Pancreas (tissue), 10 donors: ENCODE results near the gene CTDP1. TPM values are rescaled to one million over a fixed set of nuclear protein-coding genes. Genes with fewer than 3 reads are reported as not detected.

ENCODE experiments used
- ATAC-seq, 4 donors: fragments of 200-7000 bp; cut with Tn5 transposase; one replicate each; pipeline versions ENCODE4 v1.8.0 to v1.9.1; 2020; ENCODE audit warnings: mild to moderate bottlenecking in 4 of 4, moderate library complexity in 4 of 4
- DNase-seq, 6 donors: peaks; one replicate each; pipeline ENCODE4 v3.0.0-alpha.2; 2020
- FAIRE-seq: peaks from 2 replicates; lab custom pipeline; 2012; peaks lifted over from hg19 to GRCh38; lab: Jason Lieb, UNC
- H3K27ac ChIP-seq, 4 donors: fragments of 200-600 bp; sonication (generic); 1 replicate in 3 of 4; 2 replicates in 1 of 4; pipeline versions ENCODE4 v1.5.0 to v1.8.0; 2020
- H3K27me3 ChIP-seq, 4 donors: fragments of 200-600 bp; one replicate each; pipeline ENCODE4 v1.8.0; 2021
- H3K36me3 ChIP-seq, 3 donors: fragments of 200-600 bp; sonication (generic) in 1 of 3; one replicate each; pipeline versions ENCODE4 v1.5.0 to v1.8.0; 2020 to 2021
- H3K4me1 ChIP-seq, 3 donors: fragments of 200-600 bp; one replicate each; pipeline ENCODE4 v1.8.0; 2021
- H3K4me3 ChIP-seq, 4 donors: fragments of 200-600 bp; sonication (generic) in 2 of 4; one replicate each; pipeline versions ENCODE4 v1.5.0 to v1.8.0; 2020 to 2021
- H3K9me3 ChIP-seq, 4 donors: fragments of 200-600 bp; one replicate each; pipeline ENCODE4 v1.8.0; 2021
- CTCF ChIP-seq, 4 donors: fragments of 200-600 bp; sonication (generic) in 3 of 4; IDR thresholded peaks; one replicate each; pipeline versions ENCODE4 v1.5.0 to v1.8.0; 2021; ENCODE audit warnings: antibody characterized with exemption in 4 of 4
- WGBS, 2 donors: extraction: QIAGEN DNeasy Blood & Tissue Kit; methylation state at CpG; one replicate each; pipeline ENCODE4 v1.1.7; 2013; 5-methylcytosine and 5-hydroxymethylcytosine counted together
- intact Hi-C, 3 donors: fragments of 100-400 bp; cut with DNase I; formaldehyde crosslinking; loops; one replicate each; pipeline versions ENCODE4 v1.11.1 to v1.14.2; 2022
- polyA plus RNA-seq, 2 donors: library from polyadenylated mRNA; stranded (reverse); fragments of 200-250 nt; gene quantifications; one replicate each; pipeline ENCODE4 v1.2.3, GENCODE V29; 2013
- total RNA-seq, 6 donors: library from RNA; stranded (reverse); fragmentation: NEBNext Ultra II Directional in 4 of 6; extraction: Animal tissue kit (Norgen Biotek cat#: 25700) in 4 of 6; gene quantifications; one replicate each; pipeline versions ENCODE4 v1.2.1 to v1.2.4, GENCODE V29; 2021 to 2023
- donor health status: healthy with polysubstance abuse.
- donor health status: DM: no; HTN: no; CAD: no; lungs with moderate emphysema.
- donor health status: DM: no; HTN: no; CAD: no.
- donor health status: control.
- donor health status: control.
- donor health status: Bipolar disorder and iron deficiency.
- donor health status: DM: yes; HTN: yes; CAD: no.
- donor health status: DM: no; HTN: no; CAD: no.
- donor health status: DM: no; HTN: no; CAD: no.
- donor health status: DM: yes; HTN: yes; CAD: no.

The CTDP1 gene
- total and polyA plus RNA-seq, 8 donors = 9.8 to 14.4 (median 10.5) TPM

- peaks cover 0 to 31% (median 0%) of the 10 kb centered on the region in 3 donors for H3K36me3 ChIP-seq
- no peaks in the 10 kb centered on the region for H3K9me3 ChIP-seq
- DNase-seq (no peak), FAIRE-seq (no peak), ATAC-seq (no peak)
- intact Hi-C loops = no loop called here
- WGBS, 2 donors = 95 to 96% methylated on average over 15 of the region's 15 CpGs
- no peaks in the 10 kb centered on the region for H3K4me1 ChIP-seq
- H3K27ac ChIP-seq = no peak overlapping the region
- no peak for TF ChIP-seq CTCF (IDR thresholded peaks at IDR 0.05)
- H3K27me3 ChIP-seq = no peaks in the 10 kb centered on the region
- no peak overlapping the region for H3K4me3 ChIP-seq
These were observed 28.1 kb downstream of the CTDP1 start for GRCh38 chr18:79707671-79708070.

- intact Hi-C loops = no loop called here
- ATAC-seq (no peak), FAIRE-seq (no peak), DNase-seq (no peak)
- Histone ChIP-seq H3K27me3 (no peaks in the 10 kb centered on the region), H3K4me1 (no peaks in the 10 kb centered on the region), H3K9me3 (no peaks in the 10 kb centered on the region), H3K36me3 (peaks cover 0 to 31% (median 0%) of the 10 kb centered on the region in 3 donors), H3K27ac (no peak overlapping the region), H3K4me3 (no peak overlapping the region)
- no peak for TF ChIP-seq CTCF (IDR thresholded peaks at IDR 0.05)
- WGBS, 2 donors = 88 to 93% methylated on average over 21 of the region's 21 CpGs
These were observed 28.8 kb downstream of the CTDP1 start for GRCh38 chr18:79708412-79708811.

- Histone ChIP-seq H3K9me3 (no peaks in the 10 kb centered on the region), H3K27ac (no peak overlapping the region), H3K4me1 (no peaks in the 10 kb centered on the region), H3K4me3 (no peak overlapping the region), H3K27me3 (no peaks in the 10 kb centered on the region), H3K36me3 (peaks cover 0 to 15% (median 4%) of the 10 kb centered on the region in 3 donors)
- FAIRE-seq = no peak
- no peak for DNase-seq
- no peak for TF ChIP-seq CTCF (IDR thresholded peaks at IDR 0.05)
- ATAC-seq = no peak
- WGBS, 2 donors = 92 to 94% methylated on average over 20 of the region's 20 CpGs
- intact Hi-C loops = no loop called here
These were observed 32.7 kb downstream of the CTDP1 start for GRCh38 chr18:79712206-79712857.

GRCh38 chr18:79713341-79713740 is 33.7 kb downstream of the CTDP1 start:
- FAIRE-seq (no peak), DNase-seq (no peak), ATAC-seq (no peak)
- Histone ChIP-seq H3K4me1 (no peaks in the 10 kb centered on the region), H3K27ac (no peak overlapping the region), H3K4me3 (no peak overlapping the region), H3K9me3 (no peaks in the 10 kb centered on the region), H3K27me3 (no peaks in the 10 kb centered on the region), H3K36me3 (peaks cover 0 to 17% (median 4%) of the 10 kb centered on the region in 3 donors)
- WGBS, 2 donors = 95 to 96% methylated on average over 11 of the region's 11 CpGs
- intact Hi-C loops = no loop called here
- no peak for TF ChIP-seq CTCF (IDR thresholded peaks at IDR 0.05)

- intact Hi-C loops = no loop called here
- no peaks in the 10 kb centered on the region for H3K4me1 ChIP-seq
- WGBS, 2 donors = 94 to 95% methylated on average over 46 to 47 of the region's 47 CpGs
- no peak for FAIRE-seq
- no peak for ATAC-seq
- no peak for DNase-seq
- H3K36me3 ChIP-seq = peaks cover 0 to 16% (median 4%) of the 10 kb centered on the region in 3 donors
- TF ChIP-seq CTCF (IDR thresholded peaks at IDR 0.05) = no peak
- H3K27me3 ChIP-seq = no peaks in the 10 kb centered on the region
- H3K9me3 ChIP-seq = no peaks in the 10 kb centered on the region
- no peak overlapping the region for H3K4me3 ChIP-seq
- H3K27ac ChIP-seq = no peak overlapping the region
These were observed 35.1 kb downstream of the CTDP1 start for GRCh38 chr18:79714531-79715240.
